ELR (cell line): ENCODE results near the gene S100A6.
"Not testable (repeated sequence)": the region's sequence is repeated elsewhere in the genome, so short reads cannot be mapped to it uniquely, and the experiment has no call there.

Experiments used
- DNase-seq: peaks from one replicate; pipeline ENCODE4 v3.0.0-alpha.2; 2015; ENCODE audit warnings: low read depth

The S100A6 gene

DNA sequence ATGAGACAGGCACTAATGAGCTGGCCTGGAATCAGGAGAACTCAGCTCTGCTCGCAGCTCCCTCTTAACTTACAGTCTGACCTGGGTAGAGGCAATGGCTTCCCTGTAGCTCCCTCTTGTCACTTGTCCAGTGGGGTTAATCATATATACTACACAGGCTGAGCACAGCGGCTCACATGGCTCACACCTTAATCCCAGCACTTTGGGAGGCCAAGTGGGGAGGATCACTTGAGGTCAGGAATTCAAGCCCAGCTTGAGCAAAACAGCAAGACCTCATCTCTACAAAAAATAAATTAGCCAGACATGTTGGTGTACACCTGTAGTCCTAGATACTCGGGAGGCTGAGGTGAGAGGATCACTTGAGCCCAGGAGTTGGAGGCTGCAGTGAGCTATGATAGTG, 4.2 kb downstream of the S100A6 start:
- DNase-seq: no peak

DNA sequence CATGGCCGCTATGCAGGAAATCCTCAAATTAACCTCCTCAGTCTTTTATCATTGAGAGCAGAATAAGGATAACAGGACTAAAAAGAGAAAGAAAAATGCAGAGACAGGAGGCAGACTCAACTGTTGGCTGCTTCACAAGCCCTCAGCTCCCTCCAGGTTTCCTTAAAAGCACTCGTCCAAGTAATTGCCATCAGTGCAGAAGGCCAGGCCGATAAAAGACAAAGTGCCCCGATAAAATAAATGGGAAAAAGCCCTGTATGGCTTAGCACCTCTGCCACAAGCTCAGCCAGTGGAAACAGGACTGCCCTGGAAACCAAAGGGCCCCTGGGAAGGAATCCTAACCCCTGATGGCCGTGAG, 8.1 kb downstream of the S100A6 start:
- no peak for DNase-seq

DNA sequence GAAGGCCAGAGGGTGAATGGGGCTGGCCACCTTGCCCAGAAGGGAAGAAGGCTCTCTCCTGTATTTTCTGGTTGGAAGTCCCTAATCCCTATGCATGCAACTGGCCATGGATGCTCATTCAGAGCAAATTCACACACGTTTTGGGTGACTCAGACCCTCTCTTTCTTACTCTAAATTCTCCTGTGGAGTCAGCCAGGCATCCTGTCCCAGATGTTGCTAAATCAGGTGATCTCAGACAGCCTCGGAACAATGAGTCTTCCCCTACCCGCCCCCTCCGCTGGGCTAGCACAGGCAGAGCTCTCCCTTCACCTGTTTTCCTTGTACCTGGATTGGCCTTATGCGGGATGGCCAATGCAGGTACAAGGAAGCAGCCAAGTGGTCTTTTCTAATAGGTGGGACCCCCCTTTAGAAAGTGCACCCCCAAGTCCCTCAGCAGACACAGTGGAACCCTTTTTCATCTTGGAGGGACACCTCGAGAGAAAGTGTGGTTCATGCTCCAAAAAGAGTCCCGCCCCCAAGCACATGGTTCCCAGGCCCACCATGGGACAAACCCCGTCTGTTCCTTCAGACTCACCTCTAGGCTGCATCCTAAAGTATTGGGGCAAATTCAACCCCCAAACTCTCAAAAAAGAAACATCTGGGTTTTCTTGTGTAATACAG, 8.6 kb downstream of the S100A6 start:
- peak; percentile 59 for DNase-seq

DNA sequence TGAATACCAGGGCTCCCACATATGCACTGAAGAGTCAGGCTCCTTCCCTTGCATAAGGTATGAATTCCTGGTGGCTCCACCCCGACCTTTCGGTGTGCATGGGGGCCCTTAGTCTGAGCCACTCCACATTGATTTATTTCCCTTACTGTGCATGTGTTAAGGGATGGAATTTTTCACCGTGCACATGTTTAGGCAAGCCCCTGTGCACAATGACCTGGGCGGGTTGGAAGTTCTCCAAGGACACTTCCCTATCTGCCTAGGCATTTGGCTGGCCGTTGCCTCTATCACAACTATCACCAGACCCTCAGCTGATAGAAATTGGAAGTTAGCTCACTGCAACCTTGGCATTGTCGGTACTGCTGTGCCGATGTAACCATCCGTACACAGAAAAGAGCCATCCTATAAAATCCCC, 9.7 kb downstream of the S100A6 start:
- DNase-seq: no peak

DNA sequence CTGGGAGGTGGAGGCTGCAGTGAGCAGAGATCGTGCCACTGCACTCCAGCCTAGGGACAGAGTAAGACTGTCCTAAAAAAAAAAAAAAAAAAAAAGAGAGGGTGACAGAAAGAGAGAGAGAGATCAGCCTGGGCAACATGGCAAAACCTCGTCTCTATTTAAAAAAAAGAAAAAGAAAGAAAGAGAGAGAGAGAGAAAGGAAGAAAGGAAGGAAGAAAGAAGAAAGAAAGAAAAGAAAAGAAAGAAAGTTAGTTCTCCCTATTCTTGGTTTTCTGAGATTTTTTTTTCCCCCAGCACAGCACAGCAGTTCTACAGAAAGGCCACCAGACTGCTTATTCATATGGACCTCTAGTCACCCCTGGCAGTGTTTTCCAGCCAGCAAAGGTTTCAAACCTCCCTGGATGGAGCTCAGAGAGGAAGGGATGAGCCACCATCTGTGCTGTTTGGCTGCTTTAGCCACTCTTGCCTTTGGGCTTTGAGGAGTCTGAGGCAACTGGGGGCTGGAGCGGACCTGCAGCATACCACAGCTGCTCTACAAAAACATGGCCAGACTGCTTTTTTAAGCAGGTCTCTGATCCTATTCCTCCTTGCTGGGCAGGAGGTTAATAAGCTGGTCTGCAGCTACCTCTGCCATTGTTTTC, 10.6 kb downstream of the S100A6 start:
- DNase-seq: no peak

- DNase-seq: not testable (repeated sequence)
Observed at GRCh38 chr1:153522353-153523048, 13.3 kb downstream of the S100A6 start.

- DNase-seq: not testable (repeated sequence)
Observed at GRCh38 chr1:153521808-153522207, 14.0 kb downstream of the S100A6 start.

GRCh38 chr1:153520818-153521476, 14.8 kb downstream of the S100A6 start:
- DNase-seq: no peak

GRCh38 chr1:153520137-153520691, 15.6 kb downstream of the S100A6 start:
- DNase-seq: not testable (repeated sequence)

DNA sequence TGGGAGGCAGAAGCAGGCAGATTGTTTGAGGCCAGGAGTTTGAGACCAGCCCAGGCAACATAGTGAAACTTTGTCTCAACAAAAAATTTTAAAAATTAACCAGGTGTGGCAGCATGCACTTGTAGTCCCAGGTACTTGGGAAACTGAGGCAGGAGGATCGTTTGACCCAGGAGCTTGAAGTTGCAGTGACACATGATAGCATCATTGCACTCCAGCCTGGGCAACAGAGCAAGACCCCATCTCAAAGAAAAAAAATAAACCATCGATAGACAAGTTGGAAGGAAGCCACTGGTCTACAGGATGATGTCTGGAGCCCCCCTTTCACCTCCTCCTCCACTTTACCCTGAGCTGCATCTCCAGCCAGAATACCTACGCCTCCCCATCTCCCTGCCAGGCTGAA, 16.5 kb downstream of the S100A6 start:
- DNase-seq: no peak

GRCh38 chr1:153515504-153516394, 20.0 kb downstream of the S100A6 start:
- peak; percentile 24 for DNase-seq

GRCh38 chr1:153513666-153514065, 22.1 kb downstream of the S100A6 start:
- DNase-seq: no peak

GRCh38 chr1:153513023-153513422, 22.8 kb downstream of the S100A6 start:
- no peak for DNase-seq

DNA sequence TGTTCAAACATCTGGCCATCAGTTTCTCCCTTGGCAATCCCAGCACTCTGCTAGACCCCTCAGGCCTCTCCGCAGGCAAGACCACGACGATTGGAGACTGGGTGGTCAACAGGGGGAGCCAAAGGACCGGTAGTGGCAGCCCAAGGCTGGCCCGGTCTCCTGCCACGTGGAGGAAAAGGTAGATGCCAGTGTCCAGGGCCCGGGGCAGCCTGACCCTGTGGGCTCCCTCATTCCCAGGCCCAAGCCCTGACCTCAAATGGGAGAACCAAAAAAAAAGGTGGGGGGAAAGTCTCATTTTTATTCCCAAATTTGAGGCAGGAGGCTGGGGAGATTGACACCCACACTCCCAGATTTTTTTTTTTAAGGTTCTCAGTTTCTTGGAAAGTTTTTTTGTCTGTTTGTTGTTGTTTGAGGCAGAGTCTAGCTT, 24.8 kb downstream of the S100A6 start:
- peak; percentile 86 for DNase-seq

DNA sequence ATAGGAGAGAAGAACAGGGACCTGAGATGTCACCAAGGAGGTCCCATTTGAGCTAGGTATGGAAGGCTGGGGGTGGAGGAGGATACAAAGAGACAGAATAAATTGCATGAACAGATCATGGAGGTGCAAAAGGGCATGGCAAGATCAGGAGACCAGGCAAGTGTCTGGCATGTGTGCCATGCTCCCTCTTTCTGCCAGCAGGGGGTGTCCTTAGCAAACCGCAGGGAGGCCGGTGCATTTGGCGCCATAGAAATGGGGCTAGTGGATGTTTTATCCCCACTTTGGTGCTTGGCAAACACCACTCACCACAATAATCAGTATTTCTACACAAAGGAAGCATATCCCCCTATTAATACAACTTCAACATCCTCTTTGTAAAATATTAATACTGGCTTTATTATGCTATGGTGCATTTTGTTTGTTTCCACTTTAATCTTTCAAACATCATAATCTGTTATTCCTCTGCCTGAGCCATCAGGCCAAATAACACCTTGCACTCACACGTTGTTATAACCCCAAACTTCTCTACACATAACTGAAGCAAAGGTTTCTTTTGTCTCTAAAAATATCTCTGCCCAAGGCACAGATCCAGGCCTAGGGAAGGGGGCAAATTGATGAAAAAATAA, 25.9 kb downstream of the S100A6 start:
- peak; percentile 68 for DNase-seq

DNA sequence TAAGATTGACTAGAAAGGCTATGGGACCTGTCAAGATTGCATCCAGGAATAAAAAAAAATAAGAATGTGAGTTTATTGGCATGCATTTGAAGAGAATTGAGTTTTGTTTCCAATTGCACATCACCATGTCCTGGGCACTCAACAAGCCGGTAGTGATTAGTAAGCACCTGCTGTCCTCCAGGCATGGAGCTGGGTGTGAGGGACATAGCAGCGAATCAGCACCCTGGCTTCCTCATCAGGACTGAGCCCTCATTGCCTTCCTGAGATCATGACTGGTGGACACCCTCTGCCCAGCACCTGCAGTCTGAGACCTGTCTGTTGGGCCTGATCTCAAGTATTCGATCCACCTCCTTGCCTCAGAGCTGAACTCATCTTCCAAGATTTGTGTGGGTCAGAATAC, 26.8 kb downstream of the S100A6 start:
- DNase-seq: peak; percentile 35

GRCh38 chr1:153507926-153508583, 27.7 kb downstream of the S100A6 start:
- DNase-seq: peak; percentile 50

- peak; percentile 87 for DNase-seq
Observed at GRCh38 chr1:153506831-153507413, 28.9 kb downstream of the S100A6 start.

- DNase-seq: no peak
Observed at GRCh38 chr1:153506386-153506785, 29.4 kb downstream of the S100A6 start.

- DNase-seq: peak; percentile 23
Observed at GRCh38 chr1:153505576-153505975, 30.2 kb downstream of the S100A6 start.
